Stimulated activated CD8-positive, alpha-beta memory T cell treated with anti-CD3 and anti-CD28 coated beads, Interleukin-2, amount 100 ng/mL, for 48 hours (primary cell): Measurements from ENCODE around the gene SNRNP70.

Experiments used
- DNase-seq, 2 donors: peaks; one replicate each; pipeline ENCODE4 v3.0.0-alpha.2; 2020; ENCODE audit warnings: low read depth in 2 of 2

SNRNP70 gene

GRCh38 chr19:49148044-49148682 lies 62.9 kb downstream of the SNRNP70 start:
- no peak for DNase-seq

GRCh38 chr19:49148784-49149651 lies 63.8 kb downstream of the SNRNP70 start:
- peak; percentile 71 to 83 for DNase-seq

- DNase-seq = no peak
Observed at GRCh38 chr19:49149652-49150105, 64.4 kb downstream of the SNRNP70 start.

- DNase-seq = peak in 1 of 2 donors; percentile 28
Observed at GRCh38 chr19:49150106-49150943, 65.1 kb downstream of the SNRNP70 start.

- DNase-seq = no peak
Observed at GRCh38 chr19:49150944-49151243, 65.6 kb downstream of the SNRNP70 start.

GRCh38 chr19:49151267-49152118 lies 66.2 kb downstream of the SNRNP70 start:
- DNase-seq = peak in 1 of 2 donors; percentile 30

- no peak for DNase-seq
Observed at GRCh38 chr19:49152119-49152550, 66.9 kb downstream of the SNRNP70 start.

GRCh38 chr19:49153167-49153809 lies 68.0 kb downstream of the SNRNP70 start:
- no peak for DNase-seq

GRCh38 chr19:49154279-49154678 lies 69.0 kb downstream of the SNRNP70 start:
- DNase-seq = no peak

GRCh38 chr19:49155005-49155819 lies 70.0 kb downstream of the SNRNP70 start, which contains the start of gene HRC:
Gene HRC (minus strand): TSS chr19:49155396. CDS start chr19:49155237, 159 bp downstream.
- no peak for DNase-seq

GRCh38 chr19:49155820-49156346 lies 70.6 kb downstream of the SNRNP70 start:
- no peak for DNase-seq

- DNase-seq = peak; percentile 30 to 53
Observed at GRCh38 chr19:49157445-49158224, 72.4 kb downstream of the SNRNP70 start, which contains the start of gene TRPM4. Gene TRPM4 (plus strand): TSS chr19:49157792. CDS start chr19:49157867, 75 bp downstream.
